HT1080 (cell line): Measurements from ENCODE around the gene PROK2. TPM values are rescaled to one million over a fixed set of nuclear protein-coding genes. Genes with fewer than 3 reads are reported as not detected.

ENCODE experiments used
- DNase-seq: peaks from one replicate; pipeline ENCODE4 v3.0.0-alpha.2; 2015; ENCODE audit warnings: low read depth
- total RNA-seq: library from RNA; depleted of rRNA; stranded (reverse); fragments of >200 nt; shearing (Covaris generic); gene quantifications from 2 replicates; pipeline ENCODE4 v1.2.3, GENCODE V29; 2014

PROK2 gene
- total RNA-seq, 1 experiment from 2014 or later: not detected

- no peak for DNase-seq
These were observed 3.0 kb upstream of the PROK2 start for GRCh38 chr3:71787851-71788405.

GRCh38 chr3:71786551-71786950 is 1.6 kb upstream of the PROK2 start:
- no peak for DNase-seq

- no peak for DNase-seq
These were observed 1.2 kb upstream of the PROK2 start for GRCh38 chr3:71786217-71786549.

- no peak for DNase-seq
These were observed 726 bp upstream of the PROK2 start for GRCh38 chr3:71785532-71786216.

- no peak for DNase-seq
These were observed 591 bp downstream of the PROK2 start for GRCh38 chr3:71784201-71784913.

- no peak for DNase-seq
These were observed 1.8 kb downstream of the PROK2 start for GRCh38 chr3:71783152-71783551.

- DNase-seq: no peak
These were observed 4.5 kb downstream of the PROK2 start for GRCh38 chr3:71780430-71780829.

GRCh38 chr3:71779674-71780377 is 5.1 kb downstream of the PROK2 start:
- no peak for DNase-seq

GRCh38 chr3:71778353-71778752 is 6.6 kb downstream of the PROK2 start:
- DNase-seq: no peak

- DNase-seq: no peak
These were observed 8.4 kb downstream of the PROK2 start for GRCh38 chr3:71776538-71776937.

- no peak for DNase-seq
These were observed 13.1 kb downstream of the PROK2 start for GRCh38 chr3:71771884-71772283.

- no peak for DNase-seq
These were observed 13.8 kb downstream of the PROK2 start for GRCh38 chr3:71771126-71771525.

GRCh38 chr3:71763426-71763825 is 21.5 kb downstream of the PROK2 start:
- no peak for DNase-seq

GRCh38 chr3:71760140-71760539 is 24.8 kb downstream of the PROK2 start:
- DNase-seq: no peak

GRCh38 chr3:71759401-71759800 is 25.5 kb downstream of the PROK2 start:
- no peak for DNase-seq

GRCh38 chr3:71758091-71758490 is 26.9 kb downstream of the PROK2 start:
- DNase-seq: no peak

GRCh38 chr3:71754610-71755253 is 30.2 kb downstream of the PROK2 start:
- no peak for DNase-seq

GRCh38 chr3:71753701-71754609 is 31.0 kb downstream of the PROK2 start, which contains the start of gene GPR27:
Gene GPR27, plus strand, starts transcription at chr3:71753855. Its CDS starts 195 bp downstream, at chr3:71754050.
- no peak for DNase-seq

- DNase-seq: no peak
These were observed 31.9 kb downstream of the PROK2 start for GRCh38 chr3:71752831-71753700.

GRCh38 chr3:71751602-71752001 is 33.3 kb downstream of the PROK2 start:
- no peak for DNase-seq
